Renal cortex interstitium (tissue), 11 donors: Measurements from ENCODE around the gene CDC73. TPM values are rescaled to one million over a fixed set of nuclear protein-coding genes. Genes with fewer than 3 reads are reported as not detected.
"Not testable (repeated sequence)": the region's sequence is repeated elsewhere in the genome, so short reads cannot be mapped to it uniquely, and the experiment has no call there.

Source experiments
- DNase-seq, 11 donors: peaks; one replicate each; pipeline ENCODE4 v3.0.0-alpha.2; 2013; ENCODE audit warnings: low read depth in 9 of 11, low spot score in 4 of 11; ENCODE audit errors: extremely low read depth in 1 of 11
- polyA plus RNA-seq, 3 donors: library from polyadenylated mRNA; unstranded; fragments of 120-200 nt; gene quantifications; one replicate each; pipeline ENCODE4 v1.2.1, GENCODE V29; 2013; ENCODE audit not compliant: insufficient read length in 3 of 3

The CDC73 gene
- polyA plus RNA-seq, 3 donors: 41.4 to 46.1 (median 42.1) TPM

DNA sequence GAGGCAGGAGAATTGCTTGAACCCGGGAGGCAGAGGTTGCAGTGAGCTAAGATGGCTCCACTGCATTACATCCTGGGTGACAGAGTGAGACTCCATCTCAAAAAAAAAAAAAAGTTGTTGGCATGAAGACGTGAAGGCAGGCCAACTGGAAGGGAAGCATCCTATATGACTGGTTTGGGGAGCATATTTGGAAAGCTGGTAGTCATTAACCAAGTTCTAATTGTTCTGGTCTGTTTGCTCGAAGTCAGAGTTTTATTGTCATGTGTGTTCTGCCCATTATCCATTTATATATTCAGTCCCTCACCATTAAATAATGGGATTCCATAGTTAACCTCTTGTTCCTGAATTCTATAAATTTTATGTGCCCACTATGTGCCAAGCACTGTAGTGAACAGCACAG is 13.4 kb upstream of the CDC73 start:
- no peak for DNase-seq

DNA sequence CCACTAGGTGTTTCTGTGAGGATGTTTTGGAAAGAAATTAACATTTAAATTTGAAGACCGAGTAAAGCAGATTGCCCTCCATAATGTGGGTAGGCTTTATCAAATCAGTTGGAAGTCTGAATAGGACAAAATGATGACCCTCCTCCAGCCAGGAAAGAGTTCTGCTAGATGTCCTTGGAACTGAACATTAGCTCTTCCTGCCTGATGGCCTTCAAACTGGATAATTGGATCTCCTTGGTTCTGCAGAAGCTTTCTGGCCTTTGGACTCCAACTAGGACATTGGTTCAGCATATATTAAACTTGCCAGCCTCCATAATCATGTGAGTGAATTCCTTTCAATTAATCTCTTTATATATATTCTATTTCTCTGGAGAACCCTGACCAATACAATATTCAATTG is 12.2 kb upstream of the CDC73 start:
- DNase-seq: no peak

DNA sequence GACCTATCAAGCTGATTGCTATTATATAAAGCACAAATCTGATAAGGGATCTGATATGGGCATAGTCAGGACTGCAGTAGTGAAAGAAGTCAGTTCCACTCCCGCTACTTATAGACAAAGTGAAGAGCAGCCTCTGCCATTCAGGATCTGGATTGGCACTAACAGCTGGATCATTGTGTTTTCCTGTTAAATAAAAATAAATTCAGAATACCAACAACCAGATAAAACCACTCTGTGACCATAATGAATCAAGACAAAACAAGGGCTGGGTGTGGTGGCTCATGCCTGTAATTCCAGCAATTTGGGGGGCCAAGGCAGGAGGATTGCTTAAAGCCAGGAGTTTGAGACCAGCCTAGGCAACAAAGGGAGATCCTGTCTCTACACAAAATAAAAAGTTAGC is 11.6 kb upstream of the CDC73 start:
- no peak for DNase-seq

DNA sequence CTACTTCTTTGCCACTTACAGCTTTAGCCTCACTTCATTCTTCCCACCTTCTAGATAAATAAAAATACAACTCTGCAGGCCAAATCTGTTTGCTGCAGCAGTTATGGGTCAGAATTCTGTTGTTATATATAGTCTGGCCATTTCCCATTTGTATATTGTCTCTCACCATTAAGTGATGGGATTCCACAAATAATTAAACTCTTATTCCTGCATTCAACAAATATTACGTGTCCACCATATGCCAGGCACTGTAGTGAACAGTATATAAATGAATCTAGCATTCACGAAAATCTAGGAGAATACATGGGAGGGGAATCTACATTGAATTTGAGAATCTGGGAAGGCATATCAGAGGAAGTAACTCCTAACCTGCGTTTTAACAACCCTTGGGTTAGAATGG is 11.0 kb upstream of the CDC73 start:
- no peak for DNase-seq

DNA sequence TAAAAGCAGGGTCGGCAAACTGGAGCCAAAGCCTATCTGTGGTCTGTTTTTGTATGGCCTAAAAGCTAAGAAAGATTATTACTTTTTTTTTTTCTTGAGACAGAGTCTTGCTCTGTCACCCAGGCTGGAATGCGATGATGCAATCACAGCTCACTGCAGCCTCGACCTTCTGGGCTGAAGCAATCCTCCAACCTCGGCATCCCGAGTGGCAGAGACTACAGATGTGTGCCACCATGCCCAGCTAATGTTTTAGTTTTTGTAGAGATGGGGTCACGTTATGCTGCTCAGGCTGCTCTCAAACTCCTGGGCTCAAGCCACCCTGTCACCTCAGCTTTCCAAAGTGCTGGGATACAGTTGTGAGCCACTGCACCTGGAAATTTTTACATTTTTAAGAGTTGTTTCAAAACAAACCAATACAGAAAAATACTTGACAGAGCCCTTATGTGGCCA is 10.2 kb upstream of the CDC73 start:
- DNase-seq: no peak

DNA sequence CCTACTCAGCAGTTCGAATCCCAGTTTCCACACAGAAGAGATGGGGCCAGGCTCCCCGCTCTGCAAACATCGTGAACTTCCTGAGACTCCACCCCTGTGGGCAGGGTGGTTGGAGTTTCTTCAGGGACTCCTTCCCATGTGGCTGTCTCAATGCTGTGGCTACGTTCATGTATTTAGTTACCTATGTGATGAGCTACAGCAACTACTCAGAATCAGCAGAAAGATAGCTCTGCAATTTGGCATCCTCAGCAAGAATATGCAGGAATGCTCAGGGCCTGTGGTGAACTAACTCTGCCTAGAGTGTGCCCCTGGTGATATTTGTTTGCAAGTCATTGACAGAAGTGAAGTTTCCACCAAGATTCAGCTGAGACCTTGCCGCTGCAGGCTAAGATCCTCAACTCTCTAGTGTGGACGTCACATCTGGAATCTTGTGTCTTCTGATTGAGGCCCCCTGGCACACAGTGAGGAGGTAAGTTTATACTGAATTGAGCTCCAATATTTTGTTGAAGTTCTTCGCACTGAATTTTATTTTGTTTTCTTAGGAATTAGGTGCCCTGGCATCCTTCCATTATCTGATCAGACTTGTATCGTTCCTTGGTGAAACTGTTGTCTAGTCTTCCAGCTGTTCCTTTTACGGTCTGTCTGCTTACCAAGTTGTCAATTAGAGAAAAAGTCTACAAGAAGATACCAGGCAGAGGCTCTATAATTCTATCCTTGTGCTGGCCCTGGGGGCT is 8.4 kb upstream of the CDC73 start:
- no peak for DNase-seq

DNA sequence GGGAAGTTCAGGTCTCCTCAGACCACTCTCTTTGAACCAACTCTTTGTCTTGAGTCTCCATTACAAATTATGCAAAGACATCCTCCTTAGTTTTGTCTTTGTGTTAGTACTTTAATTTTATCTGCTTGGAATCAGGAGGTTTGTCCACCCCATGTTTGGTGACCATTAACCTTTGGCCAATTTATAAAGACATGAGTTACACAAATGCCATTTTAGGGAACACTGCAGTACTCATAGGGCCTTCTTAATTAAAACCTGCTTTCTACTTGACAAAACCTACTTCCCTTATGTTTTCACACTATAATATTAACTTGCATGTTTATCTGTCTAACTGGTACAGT is 7.9 kb upstream of the CDC73 start:
- DNase-seq: no peak

DNA sequence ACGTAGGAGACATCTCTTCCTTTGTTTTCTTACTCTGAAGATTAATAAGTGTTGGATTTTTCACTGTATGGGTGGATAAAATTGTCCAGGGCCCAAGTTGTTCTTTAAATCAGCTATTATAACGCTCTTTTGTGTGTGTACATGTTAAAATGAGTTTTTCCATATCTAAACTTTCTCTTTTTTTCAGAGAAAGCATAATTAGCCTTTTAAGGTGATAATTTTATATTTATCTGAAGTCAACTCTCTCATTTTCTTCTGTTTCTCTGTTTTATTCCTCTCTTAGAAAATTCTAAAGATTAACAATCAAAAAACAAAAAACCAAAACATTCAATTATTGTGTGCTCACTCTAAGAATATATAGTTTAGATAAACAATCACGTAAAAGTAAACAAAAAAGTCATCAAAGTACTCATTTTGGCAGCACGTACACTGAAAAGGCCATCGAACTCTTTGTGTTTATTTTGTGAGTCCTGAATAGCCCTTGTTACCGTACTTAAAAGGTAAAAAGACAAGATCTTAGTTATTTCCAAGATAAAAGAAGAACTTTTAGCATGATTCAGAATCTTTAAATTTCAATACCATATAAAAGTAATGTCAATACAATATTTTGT is 7.2 kb upstream of the CDC73 start:
- no peak for DNase-seq

DNA sequence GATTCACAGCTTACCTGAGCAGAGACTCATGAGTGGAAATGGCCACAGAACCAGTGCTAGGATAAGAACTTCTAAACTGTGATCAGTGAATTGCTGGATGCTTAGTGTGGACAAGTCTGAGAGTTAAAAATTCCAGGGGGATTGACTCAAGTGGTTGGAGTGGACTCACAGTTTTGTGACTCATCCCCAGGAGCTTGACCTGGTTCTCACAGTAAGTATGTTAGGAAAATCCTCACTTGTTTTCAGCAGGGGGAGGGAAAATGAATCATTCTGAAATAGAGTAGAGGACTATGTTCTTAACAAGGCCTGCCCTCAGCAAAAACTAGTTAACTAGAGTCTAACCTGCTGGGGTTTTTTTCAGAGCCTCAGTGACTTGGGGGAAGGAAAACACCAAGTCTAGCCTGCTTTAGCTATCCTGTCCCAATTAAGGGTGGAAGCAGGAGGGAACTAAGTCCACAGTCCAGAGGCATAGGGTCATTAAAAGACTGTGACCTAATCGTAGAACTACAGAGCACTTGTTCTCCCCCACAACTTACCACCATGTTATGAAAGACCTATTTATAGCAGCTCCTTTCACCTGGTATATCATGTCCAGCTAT is 6.1 kb upstream of the CDC73 start:
- DNase-seq: no peak

DNA sequence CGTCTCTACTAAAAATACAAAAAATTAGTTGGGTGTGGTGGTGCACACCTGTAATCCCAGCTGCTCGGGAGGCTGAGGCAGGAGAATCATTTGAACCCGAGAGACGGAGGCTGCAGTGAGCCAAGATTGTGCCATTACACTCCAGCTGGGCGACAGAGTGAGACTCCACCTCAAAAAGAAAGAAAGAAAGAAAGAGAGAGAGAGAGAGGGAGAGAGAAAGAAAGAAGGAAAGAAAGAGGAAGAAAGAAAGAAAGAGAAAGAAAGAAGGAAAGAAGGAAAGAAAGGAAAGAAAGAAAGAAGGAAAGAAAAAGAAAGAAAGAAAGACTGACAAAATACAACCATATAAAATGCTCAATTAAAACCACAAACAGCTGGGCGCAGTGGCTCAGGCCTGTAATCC is 4.7 kb upstream of the CDC73 start:
- DNase-seq: not testable (repeated sequence)

DNA sequence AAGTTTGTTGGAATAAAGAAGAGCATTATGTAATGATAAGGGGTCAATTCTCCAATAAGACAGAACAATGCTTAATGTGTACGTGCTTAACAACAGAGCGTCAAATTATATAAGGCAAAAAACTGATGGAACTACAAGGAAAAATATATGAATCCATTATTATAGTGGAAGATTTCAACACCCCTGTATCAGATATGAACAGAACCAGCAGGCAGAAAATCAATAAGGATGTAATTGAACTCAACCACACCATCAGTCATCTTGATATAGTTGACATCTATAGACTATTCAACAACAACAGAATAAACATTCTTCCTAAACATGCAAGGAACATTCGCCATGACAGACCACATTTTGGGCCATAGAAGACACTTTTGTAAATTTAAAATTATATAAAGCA is 3.6 kb upstream of the CDC73 start:
- DNase-seq: no peak

DNA sequence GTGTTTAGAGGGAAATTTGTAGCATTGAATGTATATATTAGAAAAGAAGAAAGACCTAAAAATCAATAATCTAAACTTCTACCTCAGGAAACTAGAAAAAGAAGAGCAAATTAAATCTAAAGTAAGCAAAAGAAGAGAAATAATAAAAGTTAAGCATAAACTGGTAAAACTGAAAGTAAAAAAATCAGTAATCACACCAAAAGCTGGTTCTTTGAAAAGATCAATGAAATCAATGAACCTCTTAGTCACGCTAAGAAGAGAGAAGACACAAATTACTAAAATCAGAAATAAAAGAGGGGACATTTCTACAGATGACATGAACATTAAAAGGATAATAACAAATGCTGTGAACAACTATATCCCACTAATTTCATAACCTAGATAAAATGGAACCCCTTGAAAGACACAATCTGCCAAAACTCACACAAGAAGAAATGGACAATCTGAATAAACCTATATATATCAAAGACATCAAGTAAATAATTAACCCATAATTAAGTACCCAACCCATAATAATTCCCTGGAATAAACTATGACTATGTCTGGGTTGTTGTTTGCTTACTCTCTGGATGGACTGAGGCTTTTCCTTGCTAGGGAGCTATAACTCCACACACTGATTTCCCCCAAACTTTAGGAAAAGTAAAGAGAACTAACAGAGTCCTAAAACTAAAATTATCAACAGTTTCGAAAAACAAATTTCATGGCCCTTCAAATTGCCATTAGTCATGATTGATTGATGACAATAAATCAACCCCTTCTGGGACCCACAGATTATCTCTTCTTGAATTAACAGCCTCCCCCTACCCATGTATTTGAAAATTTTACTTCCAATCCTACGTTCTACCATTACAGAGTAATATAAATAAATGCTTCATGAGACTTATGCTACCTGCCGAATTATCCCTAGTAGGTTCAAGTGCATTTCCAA is 2.8 kb upstream of the CDC73 start:
- DNase-seq: no peak

DNA sequence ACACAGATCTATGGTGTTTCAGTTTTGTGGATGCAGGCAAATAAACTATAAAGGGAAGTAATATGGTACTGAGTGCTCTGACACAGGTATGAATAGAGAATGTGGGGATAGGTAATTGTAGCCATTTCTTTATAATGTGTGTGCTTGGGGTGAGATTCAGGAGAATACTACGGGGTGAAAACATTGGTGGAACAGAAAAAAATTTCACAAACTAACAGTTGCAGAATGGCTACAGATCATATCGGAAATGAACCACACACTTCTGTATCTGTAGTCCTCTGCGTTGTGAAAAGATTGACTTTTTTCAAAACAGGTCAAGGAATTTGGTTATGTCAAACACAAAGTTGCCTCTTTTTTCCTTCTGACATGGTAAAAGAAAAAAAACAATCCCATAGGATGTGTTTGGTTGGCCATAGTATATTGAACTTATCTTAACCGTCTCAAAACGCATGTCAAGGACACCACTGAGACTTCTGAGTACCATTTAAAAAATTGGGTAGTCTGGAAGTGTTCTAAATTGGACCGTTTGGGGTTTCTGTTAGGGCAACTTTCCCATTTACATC is 1.1 kb upstream of the CDC73 start:
- DNase-seq: no peak

DNA sequence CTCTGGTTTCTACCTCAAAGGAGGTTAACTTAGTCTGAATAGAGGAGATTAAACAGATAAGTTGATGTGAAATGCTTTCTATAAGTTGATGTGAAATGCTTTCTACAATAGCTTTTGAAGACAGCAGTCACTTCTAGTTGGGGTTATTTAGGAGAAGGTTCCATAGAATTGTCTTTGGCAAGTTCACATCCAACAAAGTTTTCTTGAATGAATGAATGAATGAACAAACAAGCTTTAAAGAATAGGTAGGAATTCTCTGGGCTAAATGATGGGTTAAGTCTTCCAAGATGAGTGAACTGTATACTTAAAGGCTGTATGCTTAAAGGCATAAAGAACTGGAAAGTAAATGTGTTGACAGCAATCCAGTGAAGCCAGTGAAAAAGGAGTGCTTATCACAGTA is 1.9 kb downstream of the CDC73 start:
- no peak for DNase-seq

DNA sequence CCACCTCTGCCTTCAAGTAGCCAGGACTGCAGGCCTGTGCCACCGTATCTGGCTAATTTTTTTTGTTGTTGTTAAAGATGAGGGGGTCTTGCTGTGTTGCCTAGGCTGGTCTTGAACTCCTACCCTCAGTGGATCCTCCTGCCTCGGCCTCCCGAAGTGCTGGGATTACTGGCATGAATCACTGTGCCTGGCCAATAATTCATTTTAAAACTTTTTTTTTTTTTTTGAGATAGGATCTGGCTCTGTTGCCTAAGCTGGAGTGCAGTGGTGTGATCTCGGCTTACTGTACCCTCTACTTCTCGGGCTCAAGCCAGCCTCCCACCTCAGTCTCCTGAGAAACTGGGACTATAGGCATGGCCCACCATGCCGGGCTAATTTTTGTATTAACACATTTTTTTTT is 3.5 kb downstream of the CDC73 start:
- DNase-seq: no peak

DNA sequence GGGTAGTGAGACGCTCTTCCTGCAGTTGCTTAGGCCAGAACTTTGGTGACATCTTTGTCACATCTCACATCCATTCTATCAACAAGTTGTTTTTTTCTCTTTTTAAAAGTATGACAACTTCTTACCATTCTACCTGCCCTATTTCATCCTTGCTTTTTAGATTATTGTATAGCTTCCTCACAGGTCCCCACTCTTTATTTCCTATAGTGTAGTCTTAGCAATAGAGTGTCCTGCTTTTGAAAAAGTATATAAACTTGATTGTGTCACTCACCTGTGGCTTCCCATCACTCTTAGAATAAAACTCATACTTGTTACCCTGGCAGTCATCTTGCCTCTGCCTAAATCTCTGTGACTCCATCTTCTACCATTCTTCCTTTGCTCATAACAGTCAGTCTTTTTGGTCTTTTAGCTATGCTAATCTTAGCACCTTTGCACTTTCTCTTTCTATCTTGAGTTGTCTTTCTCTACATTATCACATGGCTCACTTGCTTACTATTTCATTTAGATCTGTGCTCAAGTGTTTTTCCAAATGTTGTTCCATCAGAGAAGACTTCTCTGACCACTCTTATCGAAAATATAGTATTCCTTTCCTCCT is 9.5 kb downstream of the CDC73 start:
- no peak for DNase-seq

DNA sequence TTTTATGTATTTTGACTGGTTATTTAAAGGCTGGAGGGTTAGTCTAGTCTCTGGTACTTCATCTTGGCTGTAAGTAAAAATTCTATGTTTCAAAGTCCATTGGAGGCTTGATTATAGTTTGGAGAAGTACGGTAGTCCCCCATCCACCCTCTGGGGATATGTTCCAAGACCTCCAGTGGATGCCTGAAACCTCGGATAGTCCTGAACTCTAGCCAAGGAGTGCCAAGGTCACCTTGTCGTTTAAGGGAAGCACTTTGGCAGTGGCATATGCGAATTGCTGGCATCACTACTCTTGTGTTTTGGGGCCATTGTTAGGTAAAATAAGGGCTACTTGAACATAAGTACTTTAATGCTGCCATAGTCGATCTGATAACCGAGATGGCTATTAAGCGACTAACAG is 18.4 kb downstream of the CDC73 start:
- DNase-seq: no peak

DNA sequence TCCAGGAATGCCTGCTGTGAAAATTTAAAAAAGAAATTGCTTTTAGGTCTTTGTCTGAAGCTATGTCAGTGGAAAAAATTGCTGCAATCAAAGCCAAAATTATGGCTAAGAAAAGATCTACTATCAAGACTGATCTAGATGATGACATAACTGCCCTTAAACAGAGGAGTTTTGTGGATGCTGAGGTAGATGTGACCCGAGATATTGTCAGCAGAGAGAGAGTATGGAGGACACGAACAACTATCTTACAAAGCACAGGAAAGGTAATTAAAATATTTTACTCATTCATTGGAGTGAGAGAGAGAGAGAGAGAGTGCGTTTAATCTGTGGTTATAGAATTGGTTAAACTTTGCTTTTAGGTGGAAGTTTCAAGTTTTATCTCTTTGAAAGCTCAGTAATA is 20.0 kb downstream of the CDC73 start:
- DNase-seq: no peak

DNA sequence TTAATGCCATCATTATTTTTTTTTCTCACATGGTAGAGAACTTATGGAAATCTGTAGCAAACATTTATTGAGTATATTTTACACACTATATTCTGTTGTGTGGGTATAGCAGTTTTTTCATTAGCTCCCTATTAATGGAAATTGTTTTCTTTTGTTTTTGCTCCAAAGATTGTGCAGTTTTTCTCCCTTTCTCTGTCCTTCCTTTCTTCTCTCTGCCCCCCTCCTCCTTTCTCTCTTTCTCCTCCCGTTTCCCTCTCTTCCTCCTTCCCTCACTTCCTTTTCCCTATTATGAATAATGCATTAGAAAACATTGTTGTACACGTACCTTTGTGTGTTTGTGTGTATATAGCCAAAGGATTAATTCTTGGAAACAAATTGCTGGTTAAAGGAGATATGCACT is 20.6 kb downstream of the CDC73 start:
- DNase-seq: no peak
